HG02763 (cell line): ENCODE measurements around the gene TERT.

Experiments
- ATAC-seq: cut with Tn5 transposase; IDR thresholded peaks from one replicate; pipeline ENCODE4 v1.9.1; 2021; ENCODE audit warnings: mild to moderate bottlenecking, moderate library complexity; ENCODE audit not compliant: unreplicated experiment

Gene TERT

DNA sequence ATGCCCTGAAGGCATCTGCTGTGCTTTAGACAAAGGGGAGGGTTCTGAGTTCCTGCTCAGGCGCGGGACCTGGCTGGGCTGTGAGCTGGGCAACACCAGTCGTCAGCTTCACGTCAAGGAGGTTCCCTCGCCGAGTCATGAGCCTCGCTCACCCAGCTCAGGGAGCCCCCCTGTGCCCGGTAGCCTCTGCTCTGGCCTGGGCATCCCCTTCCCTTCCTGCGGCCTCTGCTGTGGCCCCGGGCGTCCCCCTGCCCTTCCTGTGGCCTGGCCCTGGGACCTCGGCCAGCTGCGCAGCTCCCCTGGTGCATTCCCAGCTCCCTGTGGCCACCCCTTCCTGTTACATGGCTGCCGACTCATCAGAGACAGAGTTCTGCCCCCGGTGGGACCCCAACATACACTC lies 29.8 kb downstream of the TERT start:
- ATAC-seq: no peak

GRCh38 chr5:1264211-1264610 lies 30.7 kb downstream of the TERT start:
- ATAC-seq: no peak

GRCh38 chr5:1262381-1262780 lies 32.5 kb downstream of the TERT start:
- no peak for ATAC-seq

DNA sequence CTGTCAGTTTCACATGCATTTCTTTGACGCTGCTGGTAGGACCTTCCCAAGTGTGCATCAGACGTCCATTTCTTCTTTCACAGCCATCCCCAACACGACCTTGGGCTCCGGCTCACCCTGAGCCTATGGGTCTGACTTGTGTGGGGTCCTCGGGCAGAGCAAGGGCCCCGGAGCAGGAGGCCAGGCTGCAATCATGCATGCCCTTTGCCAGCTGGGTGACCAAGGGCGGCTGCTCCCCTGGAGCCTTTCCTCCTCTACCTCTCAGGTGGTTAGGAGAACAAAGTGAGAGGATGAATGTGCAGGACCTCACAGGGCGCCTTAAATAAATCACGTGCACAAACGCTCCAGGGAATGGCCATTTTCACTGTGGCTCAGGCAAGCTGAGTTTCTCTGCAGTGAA lies 33.2 kb downstream of the TERT start:
- no peak for ATAC-seq

DNA sequence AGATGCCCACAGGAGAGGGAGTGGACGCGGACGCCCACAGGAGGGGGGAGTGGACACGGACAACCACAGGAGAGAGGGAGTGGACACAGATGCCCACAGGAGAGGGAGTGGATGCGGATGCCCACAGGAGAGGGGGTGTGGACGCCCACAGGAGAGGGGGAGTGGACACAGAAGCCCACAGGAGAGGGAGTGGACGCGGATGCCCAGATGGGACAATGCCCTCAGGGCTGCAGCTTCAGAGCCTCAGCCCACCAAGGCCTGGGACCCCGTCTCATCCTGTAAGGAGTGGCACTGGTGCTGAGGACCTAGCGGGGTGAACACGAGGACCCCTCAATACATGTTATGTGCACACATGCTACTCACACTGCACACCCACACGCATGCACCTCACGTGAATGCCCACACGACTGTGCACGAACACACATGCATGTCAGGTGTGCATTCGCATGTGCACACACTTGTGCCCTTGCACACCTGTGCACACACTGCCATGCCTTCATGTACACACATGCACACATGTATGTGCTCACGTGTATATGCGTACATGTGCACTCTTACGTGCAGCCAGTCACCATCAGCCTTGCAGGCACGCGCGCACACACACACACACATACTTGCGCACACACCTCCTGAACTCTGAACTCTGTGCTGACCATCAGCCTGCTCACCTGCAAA lies 34.9 kb downstream of the TERT start:
- no peak for ATAC-seq

DNA sequence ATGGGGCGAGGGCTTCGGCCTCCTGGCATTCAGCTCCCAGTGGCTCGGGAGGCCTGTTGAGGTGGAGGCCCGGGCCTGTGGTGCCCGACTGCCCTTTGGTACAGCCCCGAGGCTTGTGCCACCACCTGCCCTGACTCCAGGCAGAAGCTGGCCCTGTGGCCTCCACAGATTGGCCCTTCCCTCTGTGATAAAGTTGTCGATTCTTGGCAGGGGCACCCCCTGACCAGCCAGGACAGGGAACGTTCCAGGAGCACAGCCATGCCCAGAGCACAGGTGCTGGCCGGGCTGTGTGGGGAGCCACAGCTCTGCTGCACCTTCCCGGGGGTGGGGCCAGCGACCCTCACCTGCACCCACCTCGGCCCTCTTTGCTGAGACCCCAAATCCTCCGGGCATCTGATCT lies 37.0 kb downstream of the TERT start:
- no peak for ATAC-seq

GRCh38 chr5:1257363-1257762 lies 37.5 kb downstream of the TERT start:
- no peak for ATAC-seq

- ATAC-seq: no peak
Observed at GRCh38 chr5:1256776-1257175, 38.1 kb downstream of the TERT start.

- ATAC-seq: no peak
Observed at GRCh38 chr5:1255081-1255561, 39.7 kb downstream of the TERT start.

- ATAC-seq: no peak
Observed at GRCh38 chr5:1254196-1254595, 40.7 kb downstream of the TERT start.

- ATAC-seq: no peak
Observed at GRCh38 chr5:1253456-1254105, 41.3 kb downstream of the TERT start.

DNA sequence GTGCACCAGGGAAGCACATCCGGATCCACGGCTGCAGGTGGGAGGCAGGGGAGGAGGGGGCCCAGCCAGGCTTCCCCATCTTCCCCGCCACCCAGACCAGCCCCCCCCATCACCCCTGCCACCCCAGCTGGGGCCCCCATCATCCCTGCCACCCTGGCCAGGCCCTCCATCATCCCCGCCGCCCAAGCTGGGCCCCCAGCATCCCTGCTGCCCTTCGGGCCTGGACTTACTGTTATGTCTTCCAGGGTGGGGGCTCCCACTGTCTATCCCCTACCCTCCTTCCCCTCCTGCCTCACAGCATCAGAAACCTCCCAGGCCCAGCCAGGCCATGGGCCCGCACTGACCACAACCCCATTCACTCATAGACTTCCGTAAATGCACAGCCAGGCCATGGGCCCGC lies 42.2 kb downstream of the TERT start:
- no peak for ATAC-seq

- ATAC-seq: no peak
Observed at GRCh38 chr5:1251678-1252580, 42.9 kb downstream of the TERT start.

DNA sequence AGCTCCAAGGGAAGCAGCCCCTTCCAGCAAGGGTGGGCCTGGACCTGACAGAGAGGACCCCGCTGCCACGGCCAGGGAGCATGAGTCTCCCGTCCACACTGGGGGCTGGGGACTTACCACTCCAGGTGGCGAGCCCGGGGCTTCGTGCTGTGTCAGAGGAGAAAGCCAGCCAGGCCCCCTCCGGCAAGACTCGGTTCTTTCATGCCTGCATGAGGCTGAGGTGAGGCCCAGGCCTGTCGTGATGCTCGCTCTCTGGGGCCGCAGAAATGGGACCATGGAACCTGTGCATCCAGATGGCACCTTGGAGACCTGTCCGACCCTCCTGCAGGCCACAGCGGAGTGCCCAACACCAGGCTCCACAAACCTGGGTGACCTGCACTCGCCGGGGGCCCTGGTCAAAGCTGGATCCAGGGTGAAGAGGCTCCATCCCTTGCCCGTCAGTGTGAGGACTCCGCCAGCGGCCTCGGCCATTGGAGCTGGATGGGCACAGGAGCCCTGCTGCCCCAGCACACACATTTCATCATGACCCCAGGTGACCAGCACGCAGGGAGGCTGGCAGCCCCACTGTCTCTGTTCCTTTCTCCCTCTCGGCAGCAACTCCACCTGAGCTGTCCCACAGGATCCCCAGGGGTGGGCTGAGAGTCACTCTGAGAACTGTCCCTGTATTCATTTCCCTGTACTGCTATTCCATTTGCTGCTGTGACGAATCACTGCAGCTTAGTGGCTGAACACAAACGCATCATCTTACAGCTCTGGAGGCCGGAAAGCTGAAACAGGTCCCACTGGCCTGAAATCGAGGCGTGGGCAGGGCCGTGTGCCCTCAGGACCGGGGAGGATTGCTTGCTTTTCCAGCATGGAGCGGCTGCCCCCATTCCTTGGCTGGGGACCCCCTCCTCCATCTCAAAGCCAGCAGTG lies 45.2 kb downstream of the TERT start:
- ATAC-seq: no peak

DNA sequence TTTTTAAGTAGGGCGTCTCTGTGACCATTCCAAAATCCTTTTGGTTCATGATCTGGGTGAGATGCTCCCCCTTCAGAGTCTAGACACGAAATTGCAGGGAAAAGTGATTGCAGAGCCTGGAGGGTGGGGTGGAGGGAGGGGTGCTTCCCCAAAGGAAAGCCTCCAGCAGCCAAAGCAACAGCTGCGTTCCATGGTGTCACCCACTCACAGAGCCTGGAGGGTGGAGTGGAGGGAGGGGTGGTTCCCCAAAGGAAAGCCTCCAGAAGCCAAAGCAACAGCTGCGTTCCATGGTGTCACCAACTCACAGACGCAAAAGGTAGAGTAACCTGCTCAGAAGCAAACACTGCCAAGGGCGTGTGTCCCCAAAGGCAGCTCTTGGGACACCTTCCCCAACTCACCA lies 47.1 kb downstream of the TERT start:
- no peak for ATAC-seq

GRCh38 chr5:1246711-1247431 lies 48.0 kb downstream of the TERT start:
- ATAC-seq: no peak

DNA sequence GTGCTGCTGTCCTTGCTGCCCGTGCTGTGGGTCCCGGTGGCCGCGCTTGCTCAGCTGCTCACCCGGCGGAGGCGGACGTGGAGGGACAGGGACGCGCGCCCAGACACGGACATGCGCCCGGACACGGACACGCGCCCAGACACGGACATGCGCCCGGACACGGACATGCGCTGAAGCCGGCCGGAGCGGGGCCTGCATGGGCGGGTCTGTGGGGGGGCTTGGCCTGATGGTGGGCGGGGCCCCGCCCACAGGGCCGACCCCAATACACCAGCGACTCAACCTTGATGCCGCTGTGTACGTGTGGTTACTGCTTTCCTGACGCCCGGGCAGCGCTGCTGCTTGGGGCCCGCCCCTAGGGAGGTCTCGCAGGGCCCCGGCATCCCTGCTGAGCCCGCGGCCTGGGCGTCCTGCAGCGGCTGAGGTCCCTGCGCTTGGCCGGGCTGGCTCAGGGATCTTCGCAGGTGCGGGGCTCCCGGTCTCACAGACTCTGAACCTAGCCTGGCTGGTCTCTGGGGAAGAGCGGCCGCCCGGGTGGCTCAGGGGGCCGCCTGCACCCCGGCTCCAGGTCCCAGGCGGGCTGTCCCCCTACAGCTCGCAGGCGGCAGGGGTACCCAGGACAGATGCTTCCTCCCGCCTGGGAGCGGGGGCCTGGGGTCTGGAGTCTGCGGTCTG lies 48.8 kb downstream of the TERT start:
- ATAC-seq: no peak

DNA sequence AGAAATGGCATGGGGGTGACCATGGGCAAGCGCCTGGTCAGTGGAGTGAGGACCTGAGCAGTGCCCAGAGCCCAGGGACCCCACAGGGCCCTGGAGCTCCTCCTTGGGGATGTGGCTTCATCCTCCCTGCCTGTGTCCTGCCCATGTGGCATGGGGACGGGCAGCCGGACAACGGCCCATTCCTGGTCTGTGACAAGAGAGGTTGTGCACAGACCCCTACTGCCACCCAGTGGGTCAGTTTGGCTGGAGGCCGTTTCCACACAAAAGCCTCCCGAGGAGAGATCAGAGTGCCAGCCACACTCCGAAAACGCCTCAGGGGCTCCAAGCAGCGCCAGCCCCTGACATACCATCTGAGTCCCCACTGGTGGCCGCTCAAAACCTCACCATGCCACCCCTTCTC lies 49.9 kb downstream of the TERT start:
- ATAC-seq: no peak

- ATAC-seq: no peak
Observed at GRCh38 chr5:1244255-1244654, 50.6 kb downstream of the TERT start.
